Activated CD8-positive, alpha-beta memory T cell treated with anti-CD3 and anti-CD28 coated beads, Interleukin-2, amount 50 U/mL, for 1 hour (primary cell): ENCODE measurements around the gene IGF1R.

Experiments
- DNase-seq: peaks from one replicate; pipeline ENCODE4 v3.0.0-alpha.2; 2020; ENCODE audit errors: extremely low read depth

IGF1R gene

DNA sequence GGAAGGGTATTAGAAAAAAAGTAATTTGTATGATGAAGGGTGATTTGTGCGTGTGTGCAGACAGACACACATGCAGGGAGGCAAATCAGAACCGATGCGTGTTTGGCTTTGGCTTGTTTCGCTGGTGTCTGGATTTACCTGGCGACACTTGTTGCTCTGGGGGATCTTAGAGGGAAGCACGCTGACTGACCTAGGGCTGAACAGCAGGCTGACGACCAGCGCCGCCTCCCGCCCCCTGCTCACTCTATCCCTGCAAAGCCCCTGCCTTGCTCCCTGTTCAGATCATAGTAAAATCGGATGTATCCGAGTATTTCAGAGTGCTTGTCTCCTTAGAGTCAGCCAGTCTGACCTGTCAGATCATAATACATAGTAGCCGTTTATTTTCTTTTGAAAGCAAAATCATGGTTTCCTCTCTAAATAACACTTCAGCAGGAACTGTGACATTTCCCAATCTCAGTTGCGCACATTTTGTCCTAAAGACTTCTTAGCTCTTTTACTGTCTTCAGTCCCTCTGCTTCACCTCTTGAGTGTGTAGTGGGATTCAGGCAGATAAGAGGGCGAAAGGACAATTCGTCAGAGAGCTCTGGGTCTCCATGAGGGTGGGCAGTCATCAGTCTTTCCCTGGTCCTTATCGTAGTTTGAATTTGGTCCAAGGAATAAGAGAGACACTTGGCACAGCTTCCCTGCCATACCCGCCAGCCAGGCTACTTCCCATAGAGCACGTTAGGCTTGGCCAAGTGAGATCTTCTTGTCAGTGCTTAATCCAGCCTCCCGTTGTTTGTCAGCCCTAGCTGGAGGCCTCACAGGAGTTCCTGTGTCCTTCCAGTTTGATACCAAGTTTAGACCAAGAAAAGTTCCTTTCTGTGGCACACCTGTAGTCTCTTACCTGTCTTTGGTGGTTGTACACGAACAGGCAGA, 261.9 kb downstream of the IGF1R start:
- DNase-seq = no peak

DNA sequence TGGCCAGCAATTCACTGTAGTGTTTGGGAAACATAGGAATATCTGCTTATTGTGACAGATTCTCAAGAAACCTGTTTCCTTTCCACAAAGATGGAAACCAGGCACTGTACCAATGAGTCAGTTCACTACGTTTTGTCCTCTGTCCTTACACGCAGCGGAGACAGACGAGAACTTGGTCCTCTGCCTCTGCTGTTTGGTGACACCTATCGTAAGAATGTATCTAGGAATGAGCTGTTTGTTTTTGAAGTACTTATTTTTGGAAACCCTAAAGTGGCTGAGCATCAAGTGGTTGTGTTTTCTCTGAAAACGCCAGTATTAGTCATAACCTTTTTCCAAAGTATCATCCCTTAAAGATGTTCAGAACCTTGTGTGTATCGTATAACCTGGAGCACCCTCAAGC, 266.3 kb downstream of the IGF1R start:
- no peak for DNase-seq

DNA sequence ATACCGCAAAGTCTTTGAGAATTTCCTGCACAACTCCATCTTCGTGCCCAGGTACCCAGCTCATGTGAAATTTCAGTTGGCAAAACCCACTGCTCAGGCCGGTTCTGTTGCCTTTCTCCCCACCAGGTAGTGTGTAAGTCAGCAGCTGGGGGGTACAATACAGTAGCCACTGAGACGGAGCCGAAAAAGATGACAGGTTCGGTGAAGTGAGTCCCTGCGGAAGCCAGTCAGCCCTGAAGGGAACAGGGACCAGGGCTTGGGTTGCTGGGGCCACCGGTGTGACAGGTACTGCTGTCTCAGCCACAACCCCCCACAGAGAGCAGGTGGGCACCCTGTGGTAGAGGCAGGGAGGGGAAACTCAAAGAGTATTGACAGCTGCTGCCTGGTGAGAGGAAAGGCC, 268.5 kb downstream of the IGF1R start:
- no peak for DNase-seq

DNA sequence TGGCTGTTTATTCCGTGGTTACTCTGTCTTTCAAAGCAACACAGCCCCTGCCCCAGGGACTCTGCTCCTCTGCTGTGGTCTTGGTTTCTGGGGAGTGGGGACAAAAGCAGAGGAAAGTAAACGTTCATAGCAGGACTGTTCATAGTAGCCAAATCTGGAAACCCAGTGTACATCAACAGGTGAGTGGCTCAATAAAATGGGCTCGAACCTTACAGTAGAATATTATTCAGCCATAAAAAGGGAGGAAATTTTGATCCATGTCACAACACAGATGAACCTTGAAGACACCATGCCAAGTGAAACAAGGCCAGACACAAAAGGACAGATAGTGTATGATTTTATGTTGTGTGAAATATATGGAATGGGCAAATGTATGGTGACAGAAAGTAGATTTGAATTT, 269.1 kb downstream of the IGF1R start:
- DNase-seq = no peak

GRCh38 chr15:98920091-98920880, 271.9 kb downstream of the IGF1R start:
- DNase-seq = no peak

DNA sequence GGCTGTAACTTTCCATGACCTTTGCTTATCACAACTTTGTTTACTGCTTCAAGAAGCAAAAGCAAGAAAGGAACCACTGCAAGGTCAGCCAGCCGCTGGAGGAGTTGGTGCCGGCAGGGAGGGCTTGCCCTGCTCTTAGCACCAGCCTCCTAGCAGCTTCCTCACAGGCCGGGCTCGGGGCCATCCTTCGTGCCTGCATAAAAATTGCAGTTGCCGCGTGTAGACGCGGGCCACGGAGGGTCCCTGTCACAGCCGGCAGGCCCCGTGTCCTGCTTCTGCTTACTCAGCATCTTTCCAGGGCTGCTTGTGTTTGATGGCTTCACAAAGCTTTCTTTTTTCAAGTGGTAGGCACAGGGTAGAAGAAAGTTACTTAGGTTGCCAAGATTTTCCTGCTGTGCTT, 274.8 kb downstream of the IGF1R start:
- DNase-seq = no peak

DNA sequence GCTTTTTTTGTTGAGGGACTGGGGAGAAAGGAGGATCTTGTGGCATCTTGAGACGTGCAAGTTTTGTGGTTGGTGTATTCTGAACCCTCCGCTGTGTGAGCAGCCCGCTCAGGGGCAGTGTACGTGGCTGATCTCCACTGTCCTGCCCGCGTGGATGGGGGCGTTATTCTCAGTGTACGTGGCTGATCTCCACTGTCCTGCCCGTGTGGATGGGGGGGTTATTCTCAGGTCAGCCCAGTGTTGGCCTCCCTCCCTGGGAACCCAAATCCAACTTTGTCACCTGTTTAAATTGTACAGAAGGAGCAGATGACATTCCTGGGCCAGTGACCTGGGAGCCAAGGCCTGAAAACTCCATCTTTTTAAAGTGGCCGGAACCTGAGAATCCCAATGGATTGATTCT, 275.2 kb downstream of the IGF1R start:
- no peak for DNase-seq

- DNase-seq = no peak
Measured at GRCh38 chr15:98924401-98925049, 276.2 kb downstream of the IGF1R start.

- no peak for DNase-seq
Measured at GRCh38 chr15:98926236-98926635, 277.9 kb downstream of the IGF1R start.

DNA sequence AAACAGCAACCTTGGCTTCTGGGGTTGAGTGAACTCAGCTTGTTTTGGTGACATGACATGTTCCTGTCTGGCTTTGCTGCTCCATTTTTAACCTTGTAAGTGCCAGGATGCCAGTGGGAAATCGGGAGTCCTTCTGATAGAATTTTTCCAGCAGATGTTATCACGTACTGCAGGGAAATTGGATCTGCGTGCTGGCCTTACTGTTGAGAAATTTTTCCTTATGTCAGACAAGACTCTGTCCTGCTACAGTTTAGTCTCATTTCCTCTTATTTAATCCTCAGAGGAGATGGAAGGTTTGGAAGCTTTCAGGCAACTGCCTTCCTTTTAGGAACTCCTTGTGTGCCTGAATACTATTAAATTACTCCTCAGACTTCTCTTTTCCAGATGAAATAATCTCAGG, 278.7 kb downstream of the IGF1R start:
- no peak for DNase-seq

DNA sequence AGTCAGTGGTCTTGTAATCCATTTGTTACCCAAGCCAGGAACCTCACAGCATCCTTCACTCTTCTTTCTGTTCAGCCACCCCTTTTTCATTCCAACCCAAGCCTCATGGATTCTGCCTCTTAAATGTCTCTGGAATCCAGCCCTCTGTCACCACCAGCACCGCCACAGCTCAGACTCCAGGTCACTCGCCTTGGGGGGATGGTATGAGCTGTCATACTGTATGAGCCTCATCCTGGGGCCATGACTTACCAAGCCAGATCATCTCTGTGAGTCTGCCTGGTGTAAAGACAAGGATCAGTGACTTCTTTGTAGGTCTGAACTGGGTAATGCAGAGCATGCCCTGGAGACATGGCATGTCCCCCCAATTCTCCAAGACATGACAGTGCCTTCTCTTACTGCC, 279.7 kb downstream of the IGF1R start:
- DNase-seq = no peak

DNA sequence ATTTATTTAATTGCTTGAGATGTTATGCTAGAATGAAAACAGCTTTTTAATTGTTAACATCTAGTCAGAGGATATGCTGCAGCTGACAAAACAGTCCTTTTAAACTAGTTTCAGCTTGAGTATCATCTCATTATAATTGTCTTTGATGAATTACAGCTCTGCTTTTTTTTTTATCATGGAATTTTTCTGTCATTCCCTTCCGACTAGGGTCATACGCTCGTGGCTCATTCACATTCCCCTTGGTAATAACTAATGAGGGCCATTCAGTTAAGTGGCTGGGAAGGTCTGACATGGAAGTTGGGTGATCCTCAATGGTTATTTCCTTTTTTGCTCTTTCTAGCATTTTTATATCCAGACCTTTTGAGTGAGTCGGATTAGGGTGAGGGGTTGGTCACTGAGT, 282.2 kb downstream of the IGF1R start:
- DNase-seq = no peak

DNA sequence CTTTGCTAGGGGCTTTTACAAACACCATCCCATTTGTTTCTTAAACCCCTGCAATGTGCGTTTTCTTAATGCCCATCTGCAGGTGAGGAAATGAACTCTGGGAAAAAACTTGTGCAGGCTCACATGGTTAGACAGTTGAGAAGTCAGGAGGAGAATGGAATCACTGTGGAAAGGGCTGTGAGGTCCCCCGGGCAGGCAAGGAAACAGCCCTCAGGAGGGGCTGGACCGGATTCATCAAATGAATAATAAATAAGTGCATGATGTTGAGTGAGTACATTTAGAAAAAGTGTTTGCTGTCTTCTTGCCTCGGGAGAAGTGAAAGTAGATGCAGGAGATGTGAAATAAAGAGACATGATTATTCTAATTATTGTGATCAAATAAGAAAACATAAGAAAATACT, 282.7 kb downstream of the IGF1R start:
- no peak for DNase-seq

GRCh38 chr15:98933406-98933805, 285.1 kb downstream of the IGF1R start:
- DNase-seq = no peak

DNA sequence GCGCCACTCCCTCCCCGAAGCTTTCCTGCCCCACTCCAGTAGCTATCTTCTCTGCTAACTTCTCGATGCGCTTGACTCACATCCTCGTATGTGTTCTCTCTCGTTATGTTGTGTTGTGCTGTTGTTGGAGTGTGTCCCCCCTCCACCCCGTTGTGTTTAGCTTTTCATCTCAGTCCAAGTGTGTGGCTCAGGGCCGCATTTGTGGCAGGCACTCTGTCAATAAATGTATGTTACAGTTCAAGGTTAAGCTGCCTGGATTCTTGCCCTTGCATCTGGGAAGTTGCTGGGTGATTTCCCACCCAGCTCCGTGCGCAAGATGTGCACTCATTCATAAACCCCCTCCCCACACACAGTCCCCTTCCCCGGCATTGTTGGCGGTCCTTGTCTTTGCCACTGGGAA, 287.4 kb downstream of the IGF1R start:
- DNase-seq = no peak

- no peak for DNase-seq
Measured at GRCh38 chr15:98937413-98938104, 289.2 kb downstream of the IGF1R start.

GRCh38 chr15:98938105-98938417, 289.7 kb downstream of the IGF1R start:
- no peak for DNase-seq

DNA sequence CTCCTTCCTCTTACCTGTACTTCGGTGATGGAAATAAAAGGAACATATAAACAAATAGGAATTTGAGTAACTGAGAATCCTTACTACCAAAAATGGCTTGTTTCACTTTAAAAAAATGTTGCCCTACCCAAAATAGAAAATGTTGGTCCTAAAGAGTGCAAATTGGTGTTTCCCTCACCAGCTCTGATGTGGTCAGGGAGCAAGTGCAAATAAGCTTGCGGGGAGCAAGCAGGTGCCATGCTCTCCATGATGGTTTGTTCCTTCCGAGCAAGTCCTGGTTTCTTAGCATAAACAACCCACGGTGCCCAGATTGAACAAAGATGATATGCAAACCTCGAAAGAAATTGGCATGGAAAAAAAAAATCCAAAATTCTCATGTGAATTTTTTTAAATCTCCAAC, 290.5 kb downstream of the IGF1R start:
- no peak for DNase-seq

- DNase-seq = no peak
Measured at GRCh38 chr15:98939311-98940080, 291.2 kb downstream of the IGF1R start.

- DNase-seq = no peak
Measured at GRCh38 chr15:98941595-98942255, 293.4 kb downstream of the IGF1R start.

DNA sequence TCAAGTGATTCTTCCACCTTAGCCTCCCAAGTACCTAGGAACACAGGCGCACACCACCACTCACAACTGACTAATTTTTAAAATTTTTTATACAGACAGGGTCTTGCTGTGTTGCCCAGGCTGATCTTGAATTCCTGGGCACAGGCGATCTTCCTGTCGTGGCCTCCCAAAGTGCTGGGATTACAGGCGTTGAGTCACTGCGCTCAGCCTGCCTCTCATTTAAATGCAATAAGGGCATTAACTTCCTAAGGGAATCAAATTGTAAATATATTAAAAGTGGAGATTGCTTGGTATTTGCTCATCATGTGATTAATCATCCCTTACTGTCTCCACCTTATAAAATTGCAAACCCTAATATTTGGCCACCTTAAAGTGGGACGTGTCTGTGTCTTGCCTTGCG, 294.1 kb downstream of the IGF1R start:
- no peak for DNase-seq
